Measurements from ENCODE around the gene TWF2. TPM values are rescaled to one million over a fixed set of nuclear protein-coding genes. Genes with fewer than 3 reads are reported as not detected.
A peak's percentile ranks its signal among the peaks of the same experiment; 100 is the strongest.

The TWF2 gene
- total RNA-seq, 1 donor from 2014 or later: 65.2 TPM

DNA sequence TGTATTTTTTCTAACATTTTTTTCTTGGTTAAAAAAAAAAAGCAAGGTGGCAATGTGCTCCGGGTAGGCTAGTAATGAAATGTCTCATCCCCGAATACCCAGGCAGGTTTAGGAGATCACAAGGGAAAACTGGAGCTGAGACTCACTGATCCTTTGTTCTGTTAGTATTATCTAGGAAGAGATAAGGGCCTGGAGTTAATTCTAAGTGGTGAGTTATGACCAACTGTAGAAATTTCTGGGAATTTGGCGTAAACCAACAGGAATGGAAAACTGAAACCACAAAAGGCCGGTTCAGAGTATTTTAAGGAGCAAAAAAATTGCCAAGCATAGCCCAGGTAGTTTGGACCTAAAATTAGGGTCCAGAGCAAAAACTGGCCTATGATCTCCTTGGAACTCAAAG, 19.0 kb upstream of the TWF2 start:
- TF ChIP-seq, protein P1, sequence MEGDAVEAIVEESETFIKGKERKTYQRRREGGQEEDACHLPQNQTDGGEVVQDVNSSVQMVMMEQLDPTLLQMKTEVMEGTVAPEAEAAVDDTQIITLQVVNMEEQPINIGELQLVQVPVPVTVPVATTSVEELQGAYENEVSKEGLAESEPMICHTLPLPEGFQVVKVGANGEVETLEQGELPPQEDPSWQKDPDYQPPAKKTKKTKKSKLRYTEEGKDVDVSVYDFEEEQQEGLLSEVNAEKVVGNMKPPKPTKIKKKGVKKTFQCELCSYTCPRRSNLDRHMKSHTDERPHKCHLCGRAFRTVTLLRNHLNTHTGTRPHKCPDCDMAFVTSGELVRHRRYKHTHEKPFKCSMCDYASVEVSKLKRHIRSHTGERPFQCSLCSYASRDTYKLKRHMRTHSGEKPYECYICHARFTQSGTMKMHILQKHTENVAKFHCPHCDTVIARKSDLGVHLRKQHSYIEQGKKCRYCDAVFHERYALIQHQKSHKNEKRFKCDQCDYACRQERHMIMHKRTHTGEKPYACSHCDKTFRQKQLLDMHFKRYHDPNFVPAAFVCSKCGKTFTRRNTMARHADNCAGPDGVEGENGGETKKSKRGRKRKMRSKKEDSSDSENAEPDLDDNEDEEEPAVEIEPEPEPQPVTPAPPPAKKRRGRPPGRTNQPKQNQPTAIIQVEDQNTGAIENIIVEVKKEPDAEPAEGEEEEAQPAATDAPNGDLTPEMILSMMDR (IDR thresholded peaks at IDR 0.05): no peak
- Mint-ChIP-seq H3K4me3 (ENCODE audit: unreplicated experiment) (no peak overlapping the region), H3K36me3 (ENCODE audit: low read depth) (peaks cover 55% of the 10 kb centered on the region), H3K27me3 (ENCODE audit: low read depth) (no peaks in the 10 kb centered on the region), H3K4me1 (ENCODE audit: low read depth) (no peaks in the 10 kb centered on the region), H3K27ac (ENCODE audit: unreplicated experiment) (no peak overlapping the region), H3K9me3 (ENCODE audit: low read depth) (no peaks in the 10 kb centered on the region)
- DNase-seq (ENCODE audit: low spot score): no peak

DNA sequence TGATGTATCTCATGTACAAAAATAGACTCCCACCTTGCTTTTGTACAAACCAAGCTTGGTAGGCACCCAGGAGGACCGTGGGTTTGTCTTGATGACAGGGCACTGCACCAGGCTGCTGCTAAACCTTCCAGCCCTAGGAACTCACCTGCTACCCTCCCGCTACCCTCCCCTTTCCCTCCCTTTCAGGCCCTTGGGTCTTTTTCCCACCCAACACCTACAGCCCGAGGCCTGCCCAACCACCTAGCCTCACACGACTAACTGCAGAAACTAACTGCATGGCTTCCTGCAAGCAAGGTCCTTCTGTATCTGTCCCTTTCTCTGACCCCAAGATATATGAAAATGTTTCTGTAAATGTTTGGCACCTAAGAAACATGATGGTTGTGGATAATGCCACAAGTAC, 17.7 kb upstream of the TWF2 start:
- Mint-ChIP-seq H3K36me3 (ENCODE audit: low read depth) (peaks cover 49% of the 10 kb centered on the region), H3K4me1 (ENCODE audit: low read depth) (no peaks in the 10 kb centered on the region), H3K27ac (ENCODE audit: unreplicated experiment) (no peak overlapping the region), H3K9me3 (ENCODE audit: low read depth) (no peaks in the 10 kb centered on the region), H3K27me3 (ENCODE audit: low read depth) (no peaks in the 10 kb centered on the region), H3K4me3 (ENCODE audit: unreplicated experiment) (no peak overlapping the region)
- TF ChIP-seq, protein P1 (IDR thresholded peaks at IDR 0.05): no peak
- peak; percentile 42 for DNase-seq (ENCODE audit: low spot score)

DNA sequence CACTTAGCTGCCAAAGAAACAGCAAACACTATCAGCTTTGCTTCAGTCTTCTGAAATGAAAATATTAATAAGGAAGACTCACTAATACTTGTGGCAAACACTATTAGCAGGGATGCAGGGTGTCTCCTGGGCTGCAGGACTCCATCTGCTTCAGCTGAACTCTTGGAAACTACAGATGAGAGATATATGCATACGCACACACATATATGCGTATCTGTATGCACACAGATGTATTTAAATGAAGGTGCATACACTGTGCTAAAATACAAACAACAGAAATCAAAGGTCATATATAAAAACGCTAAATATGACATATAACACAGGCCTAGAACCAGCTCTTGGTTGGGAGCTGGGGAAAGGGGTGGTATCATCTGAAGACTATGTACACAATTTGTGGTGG, 17.2 kb upstream of the TWF2 start:
- peaks cover 46% of the 10 kb centered on the region for H3K36me3 Mint-ChIP-seq (ENCODE audit: low read depth)
- H3K27ac Mint-ChIP-seq (ENCODE audit: unreplicated experiment): no peak overlapping the region
- H3K4me3 Mint-ChIP-seq (ENCODE audit: unreplicated experiment): no peak overlapping the region
- TF ChIP-seq, protein P1 (IDR thresholded peaks at IDR 0.05): no peak
- H3K27me3 Mint-ChIP-seq (ENCODE audit: low read depth): no peaks in the 10 kb centered on the region
- DNase-seq (ENCODE audit: low spot score): no peak
- no peaks in the 10 kb centered on the region for H3K9me3 Mint-ChIP-seq (ENCODE audit: low read depth)
- no peaks in the 10 kb centered on the region for H3K4me1 Mint-ChIP-seq (ENCODE audit: low read depth)

DNA sequence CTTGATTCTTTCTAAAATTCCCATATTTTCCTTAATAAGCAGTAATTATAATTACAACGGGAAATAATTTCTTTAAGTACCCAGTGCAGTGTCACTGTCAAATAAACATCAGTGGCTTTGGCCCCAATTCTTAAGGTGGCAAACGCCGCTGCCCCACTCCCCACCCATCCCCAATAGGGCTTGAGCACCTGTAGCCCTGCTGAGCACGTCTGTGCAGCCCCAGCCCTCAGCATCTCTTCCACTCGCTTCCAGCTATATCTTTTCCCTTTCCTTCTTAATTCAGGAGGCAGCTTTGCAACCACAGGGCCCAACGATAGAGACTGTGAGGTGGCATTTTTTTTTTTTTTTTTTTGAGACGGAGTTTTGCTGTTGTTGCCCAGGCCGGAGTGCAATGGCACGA, 15.7 kb upstream of the TWF2 start:
- no peaks in the 10 kb centered on the region for H3K4me1 Mint-ChIP-seq (ENCODE audit: low read depth)
- TF ChIP-seq, protein P1 (IDR thresholded peaks at IDR 0.05): no peak
- H3K27me3 Mint-ChIP-seq (ENCODE audit: low read depth): no peaks in the 10 kb centered on the region
- DNase-seq (ENCODE audit: low spot score): peak; percentile 54
- H3K36me3 Mint-ChIP-seq (ENCODE audit: low read depth): peaks cover 35% of the 10 kb centered on the region
- no peak overlapping the region for H3K4me3 Mint-ChIP-seq (ENCODE audit: unreplicated experiment)
- H3K27ac Mint-ChIP-seq (ENCODE audit: unreplicated experiment): no peak overlapping the region
- H3K9me3 Mint-ChIP-seq (ENCODE audit: low read depth): no peaks in the 10 kb centered on the region

DNA sequence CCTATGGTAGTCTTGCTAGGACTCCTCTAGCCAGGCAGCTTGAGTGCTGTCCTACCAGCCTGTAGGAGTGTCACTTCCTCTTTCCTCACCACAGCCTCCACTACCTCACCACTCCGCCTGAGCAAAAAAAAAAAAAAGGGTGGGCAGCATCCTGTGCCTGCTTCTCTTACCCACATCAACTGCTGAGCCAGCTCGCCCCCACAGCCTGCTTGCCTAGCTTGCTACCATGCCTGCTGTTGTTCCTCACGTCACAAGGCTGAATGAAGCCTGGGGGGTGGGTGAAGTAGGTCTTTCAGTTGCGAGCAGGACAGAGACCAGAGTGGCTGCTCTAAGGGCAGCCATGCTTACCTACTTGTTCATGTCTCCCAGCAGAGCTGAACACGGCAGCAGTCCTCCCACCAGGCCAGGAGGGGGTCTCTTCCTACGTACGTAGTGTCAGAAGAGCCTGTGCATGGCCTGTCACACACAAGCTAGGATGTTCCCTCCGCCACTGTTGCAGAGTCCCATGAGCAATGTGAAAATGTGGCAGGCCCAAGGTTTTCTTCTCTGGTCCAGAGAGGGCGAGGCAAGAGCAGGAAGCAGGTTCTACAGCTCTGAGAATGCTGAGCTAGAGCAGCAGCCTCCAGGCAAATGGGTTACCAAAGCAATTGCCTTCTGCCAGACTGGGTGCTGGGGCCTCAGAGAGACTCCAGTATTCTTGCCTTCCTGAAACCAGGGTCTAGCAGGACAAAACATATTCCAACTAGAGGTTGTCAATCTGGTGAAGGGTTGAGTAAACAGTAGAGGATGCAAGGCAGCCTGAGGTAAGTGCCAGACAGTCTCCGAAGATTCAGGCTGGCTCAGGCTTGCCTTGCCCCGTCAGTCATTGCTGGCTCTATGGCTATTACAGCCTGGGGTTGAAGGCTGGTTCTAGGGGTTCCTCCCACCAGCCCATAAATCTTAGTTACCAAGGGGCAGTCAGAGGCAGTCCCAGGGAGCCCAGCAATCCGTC, 14.7 kb upstream of the TWF2 start:
- DNase-seq (ENCODE audit: low spot score): peak; percentile 58
- Mint-ChIP-seq H3K4me3 (ENCODE audit: unreplicated experiment) (no peak overlapping the region), H3K4me1 (ENCODE audit: low read depth) (no peaks in the 10 kb centered on the region), H3K9me3 (ENCODE audit: low read depth) (no peaks in the 10 kb centered on the region), H3K36me3 (ENCODE audit: low read depth) (peaks cover 29% of the 10 kb centered on the region), H3K27ac (ENCODE audit: unreplicated experiment) (peak overlapping the region; percentile 66), H3K27me3 (ENCODE audit: low read depth) (no peaks in the 10 kb centered on the region)
- TF ChIP-seq, protein P1 (IDR thresholded peaks at IDR 0.05): no peak
